Activated T-cell treated with anti-CD3 and anti-CD28 coated beads for 24 hours (primary cell): Measurements from ENCODE around the gene GAK.
"Not testable (repeated sequence)": the region's sequence is repeated elsewhere in the genome, so short reads cannot be mapped to it uniquely, and the experiment has no call there.

Experiments used
- DNase-seq: peaks from one replicate; pipeline ENCODE4 v3.0.0-alpha.2; 2020; ENCODE audit warnings: low read depth

The GAK gene

DNA sequence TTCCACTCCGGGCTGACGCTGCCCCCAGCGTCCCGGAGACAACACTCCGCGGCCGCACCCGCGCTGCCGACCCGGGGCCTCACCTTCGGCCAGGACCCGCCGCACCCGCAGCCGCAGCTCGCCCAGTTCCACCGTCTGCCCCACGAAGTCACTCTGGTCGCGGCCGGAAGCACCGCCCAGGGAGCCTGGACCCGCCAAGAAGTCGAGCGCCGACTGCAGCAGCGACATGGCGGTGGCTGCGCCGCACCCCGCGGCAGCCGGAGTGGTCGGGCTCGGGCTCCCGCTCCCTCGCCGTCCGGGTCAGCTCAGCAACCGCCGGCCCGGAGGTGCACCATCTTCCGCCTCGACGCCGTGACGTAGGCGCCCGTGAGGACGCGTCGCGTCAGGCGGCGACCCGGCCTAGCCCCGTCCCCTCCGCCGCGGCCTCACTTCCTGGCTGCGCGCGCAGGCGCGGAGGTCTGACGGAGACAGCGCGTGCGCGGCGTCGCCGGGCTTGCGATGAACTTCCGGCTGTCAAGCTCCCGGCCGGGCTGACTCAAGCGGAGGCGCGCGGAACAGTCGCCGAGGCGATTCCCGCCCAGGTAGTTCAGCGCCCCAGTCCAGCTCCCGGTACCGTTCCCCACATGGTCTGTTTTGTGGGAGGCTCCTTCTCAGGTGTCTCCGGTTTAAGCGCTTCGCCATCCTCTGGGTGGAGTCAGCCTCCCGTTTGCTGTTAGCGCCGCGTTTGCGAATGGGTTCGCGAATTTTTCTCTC is at the start of gene GAK, which contains the start of gene TMEM175:
Gene GAK, minus strand, starts transcription at position 357 of the 753 bp plus-strand sequence. Its CDS starts 129 bp downstream, at position 228.
Gene TMEM175, plus strand, starts transcription at position 501 of the 753 bp plus-strand sequence. CDS start 15,280 bp downstream, outside the sequence.
- peak; percentile 96 for DNase-seq

DNA sequence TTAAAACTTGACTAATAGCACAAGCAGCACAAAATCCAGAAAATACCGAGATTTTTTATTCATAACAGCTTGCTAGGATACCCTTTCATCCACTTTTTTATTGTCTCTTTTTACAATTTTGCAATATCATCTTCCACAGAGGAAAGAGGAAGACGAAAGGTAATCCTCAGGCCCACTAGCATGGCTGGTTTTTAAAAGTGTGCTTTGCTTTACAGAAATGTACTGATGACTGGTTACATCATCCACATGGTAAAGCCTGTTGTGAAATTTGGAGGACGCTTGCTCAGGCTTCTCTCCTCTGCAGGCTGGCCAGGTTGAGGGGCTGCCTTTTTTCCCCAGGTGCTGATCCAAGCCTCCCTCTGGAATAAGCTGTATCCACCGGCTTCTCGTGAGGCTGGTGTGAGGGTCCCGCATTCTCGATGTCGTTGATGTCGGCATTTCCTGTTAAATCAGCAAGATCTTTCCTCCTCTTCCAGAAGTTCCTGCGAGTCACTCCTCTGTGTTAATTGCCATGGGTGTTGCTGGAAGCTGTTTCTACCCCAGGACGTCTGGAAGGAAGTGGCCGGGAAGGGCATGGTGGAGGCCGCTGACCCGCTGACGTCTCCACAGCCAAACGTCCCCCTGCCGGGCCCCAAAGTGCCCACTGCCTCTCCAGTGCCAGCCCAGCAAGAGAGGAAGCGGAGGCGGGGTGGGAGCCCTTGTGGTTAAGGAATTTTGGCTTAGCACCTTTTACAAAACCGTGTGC is 47.0 kb upstream of the GAK start:
- no peak for DNase-seq

GRCh38 chr4:976016-976415 is 43.9 kb upstream of the GAK start:
- DNase-seq, result not testable (repeated sequence)

DNA sequence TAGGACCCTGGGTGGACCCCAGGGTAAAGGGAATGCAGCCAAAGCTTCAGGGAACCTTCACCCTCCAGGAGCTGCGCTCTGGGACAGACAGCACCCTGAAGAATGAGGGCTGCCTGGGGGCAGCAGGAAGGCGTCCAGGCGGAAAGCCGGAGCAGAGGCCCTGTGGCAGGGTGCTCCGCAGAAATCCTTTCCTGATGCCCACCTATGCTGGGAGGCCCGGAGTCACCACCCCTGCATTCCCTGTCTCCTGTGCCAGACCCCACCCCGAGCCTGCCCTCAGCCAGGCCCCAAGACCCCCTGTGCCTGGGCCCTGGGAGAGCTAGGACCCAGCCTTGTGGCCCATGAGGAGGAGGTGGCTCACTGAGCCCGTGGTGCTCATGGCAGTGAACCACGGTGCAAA is 42.6 kb upstream of the GAK start:
- DNase-seq, result no peak

- DNase-seq, result peak; percentile 82
Observed at GRCh38 chr4:973431-974397, 41.6 kb upstream of the GAK start, which contains the start of gene DGKQ. DGKQ (minus strand) TSS chr4:973569; CDS start chr4:973482, 87 bp downstream.

DNA sequence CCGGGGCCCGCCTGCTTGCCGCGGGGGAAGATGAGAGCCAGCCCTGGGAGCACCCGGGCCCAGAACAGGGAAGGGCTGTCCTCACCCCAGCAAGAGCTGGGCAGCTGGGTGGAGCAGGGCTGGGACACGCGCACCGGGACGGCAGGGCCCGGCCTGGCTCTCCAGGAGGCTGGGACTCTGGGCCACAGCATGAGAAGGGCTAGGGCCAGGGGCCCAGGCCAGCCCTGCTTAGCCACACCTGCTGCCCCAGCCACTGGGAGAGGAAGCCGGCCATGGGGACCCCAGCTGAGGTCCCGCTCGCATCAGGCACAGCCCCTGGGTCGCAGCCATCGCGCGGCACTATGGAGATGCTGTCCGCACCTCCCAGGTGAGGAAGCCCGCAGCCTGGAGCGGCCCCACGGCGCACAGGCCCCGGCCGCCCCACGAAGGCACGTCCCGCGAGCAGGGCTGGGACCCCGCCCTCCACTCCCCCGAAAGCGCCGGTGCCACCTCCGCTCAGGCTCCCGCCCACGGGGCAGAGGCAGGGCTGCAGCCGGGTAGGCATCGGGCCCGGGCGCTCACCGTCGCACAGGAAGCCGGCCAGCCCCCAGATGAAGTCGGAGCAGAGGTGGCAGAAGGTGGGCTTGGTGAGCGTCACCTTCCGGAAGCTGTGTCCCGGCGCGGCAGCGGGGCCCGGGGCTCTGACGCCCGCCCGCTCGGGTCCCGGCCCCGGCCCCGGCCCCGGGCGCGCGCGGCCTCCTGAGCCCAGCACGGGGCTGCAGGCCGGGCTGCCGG is 40.7 kb upstream of the GAK start:
- peak; percentile 32 for DNase-seq

DNA sequence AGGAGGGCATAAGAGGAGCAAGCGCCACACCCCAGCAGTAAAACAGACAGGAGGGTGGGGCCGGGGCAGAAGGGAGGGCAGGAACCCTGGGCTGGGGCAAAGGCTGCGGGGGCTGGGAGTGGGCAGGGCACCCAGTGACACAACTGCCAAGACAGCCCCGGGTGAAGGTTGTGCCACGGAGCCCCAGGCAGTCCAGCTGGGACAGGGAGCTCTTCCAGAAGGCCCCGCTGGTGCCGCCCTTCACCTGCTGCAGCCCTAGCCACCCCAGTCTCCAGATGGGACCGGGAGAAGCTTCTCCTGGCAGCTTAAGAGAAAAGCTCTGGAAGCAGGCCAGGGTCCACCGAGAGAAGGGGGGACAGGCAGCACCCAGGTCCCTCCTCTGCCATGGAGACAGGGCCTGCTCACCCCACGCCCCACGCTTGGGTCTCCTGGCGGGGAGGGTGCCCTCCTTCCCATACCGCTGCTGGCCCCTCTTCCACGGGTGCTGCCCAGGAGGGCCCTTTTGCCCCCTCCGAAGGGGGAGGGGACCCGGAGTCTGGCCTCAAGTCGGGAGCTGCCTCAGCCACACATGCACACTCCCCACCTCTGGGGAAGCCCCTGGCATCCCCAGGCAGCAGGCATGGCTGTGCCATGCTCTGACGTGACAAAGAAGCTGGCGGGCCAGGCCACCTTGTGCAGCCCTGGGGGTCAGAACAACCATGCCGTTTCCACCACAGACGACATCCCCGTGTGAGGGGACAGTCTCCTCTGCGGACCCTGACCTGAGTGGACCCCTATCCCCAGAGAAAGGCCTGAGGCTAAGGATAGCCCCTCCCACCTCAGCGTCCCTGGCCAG is 39.8 kb upstream of the GAK start:
- DNase-seq, result no peak

- no peak for DNase-seq
Observed at GRCh38 chr4:970854-971520, 38.9 kb upstream of the GAK start.

DNA sequence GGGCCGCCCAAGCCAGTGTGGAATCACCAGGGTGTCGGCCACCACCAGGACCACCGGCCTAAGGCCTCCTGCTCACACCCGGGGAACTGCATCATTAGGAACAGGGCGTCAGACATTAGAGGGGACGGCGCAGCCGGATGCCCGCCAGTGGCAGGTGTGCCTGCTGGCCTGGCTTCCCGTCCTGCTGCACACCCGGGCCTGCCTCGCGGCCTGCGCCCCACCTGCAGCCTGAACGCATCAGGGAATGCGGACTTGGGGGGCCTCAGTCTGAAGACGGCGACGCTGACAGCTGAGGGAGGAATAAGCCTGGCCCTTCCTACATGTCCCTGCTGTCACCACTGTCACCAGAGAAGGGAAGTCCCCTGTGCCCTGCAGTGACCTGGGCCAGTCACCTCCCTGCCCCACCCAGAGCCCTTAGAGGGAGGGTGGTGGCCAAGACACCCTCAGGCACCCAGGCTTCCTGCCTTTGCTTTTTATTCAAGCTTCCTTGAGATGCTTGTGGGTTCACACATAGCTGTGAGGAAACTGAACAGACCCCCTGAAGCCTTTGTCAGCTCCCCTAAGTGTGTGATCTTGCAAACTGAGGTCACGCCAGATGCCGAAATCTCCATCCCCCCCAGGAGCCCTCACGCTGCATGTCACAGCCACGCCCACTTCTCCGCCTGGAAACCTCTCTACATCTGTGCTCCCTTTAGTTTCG is 38.1 kb upstream of the GAK start:
- DNase-seq, result no peak

GRCh38 chr4:968621-969394 is 36.7 kb upstream of the GAK start:
- DNase-seq, result no peak

- DNase-seq, result no peak
Observed at GRCh38 chr4:968221-968620, 36.1 kb upstream of the GAK start.

DNA sequence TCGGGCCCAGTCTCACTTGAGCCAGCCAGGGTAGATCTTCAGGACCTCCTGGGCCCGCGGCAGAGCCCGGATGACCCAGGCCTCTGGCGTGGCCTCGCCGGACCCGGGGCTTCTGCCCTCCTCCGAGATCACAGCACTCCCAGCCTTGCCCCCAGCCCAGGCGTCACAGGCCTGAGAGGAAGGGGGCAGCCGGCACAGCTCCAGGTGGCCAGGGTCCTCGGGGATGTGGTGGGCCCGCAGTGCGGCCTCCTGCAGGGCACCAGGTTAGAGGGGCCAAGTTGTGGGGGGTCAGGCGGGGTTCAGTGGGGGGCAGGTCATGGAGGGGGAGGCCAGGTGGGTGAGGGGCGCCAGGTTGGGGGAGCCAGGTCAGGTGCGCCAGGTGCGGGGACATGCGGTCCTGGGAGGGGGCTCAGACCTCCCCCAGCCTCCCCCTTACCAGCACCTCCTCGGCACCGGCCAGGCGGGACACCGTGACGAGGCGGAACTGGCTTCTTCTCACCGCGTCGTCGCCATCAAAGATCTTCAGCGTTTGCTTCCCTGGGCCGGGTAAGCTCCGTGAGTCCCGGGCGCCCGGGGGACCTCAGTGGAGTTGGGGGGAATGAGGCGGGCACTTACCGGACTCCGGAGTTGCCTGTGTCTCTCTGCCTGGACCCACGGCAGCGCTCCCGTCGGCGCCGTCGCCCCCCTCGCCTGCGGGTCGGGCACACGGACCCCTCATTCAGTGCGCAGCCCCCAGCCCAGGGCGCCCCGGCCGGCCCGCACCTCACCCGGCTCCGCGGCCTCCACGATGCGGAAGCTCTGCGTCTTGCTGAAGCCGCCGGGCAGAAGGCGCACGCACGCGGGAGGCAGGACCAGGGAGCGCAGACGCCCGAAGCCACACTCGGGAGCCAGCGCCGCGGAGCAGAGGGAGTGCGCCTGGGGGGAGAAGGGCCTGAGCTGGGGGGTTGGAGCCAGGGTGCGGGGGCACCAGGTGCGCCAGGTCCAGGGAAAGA is 35.3 kb upstream of the GAK start:
- no peak for DNase-seq

DNA sequence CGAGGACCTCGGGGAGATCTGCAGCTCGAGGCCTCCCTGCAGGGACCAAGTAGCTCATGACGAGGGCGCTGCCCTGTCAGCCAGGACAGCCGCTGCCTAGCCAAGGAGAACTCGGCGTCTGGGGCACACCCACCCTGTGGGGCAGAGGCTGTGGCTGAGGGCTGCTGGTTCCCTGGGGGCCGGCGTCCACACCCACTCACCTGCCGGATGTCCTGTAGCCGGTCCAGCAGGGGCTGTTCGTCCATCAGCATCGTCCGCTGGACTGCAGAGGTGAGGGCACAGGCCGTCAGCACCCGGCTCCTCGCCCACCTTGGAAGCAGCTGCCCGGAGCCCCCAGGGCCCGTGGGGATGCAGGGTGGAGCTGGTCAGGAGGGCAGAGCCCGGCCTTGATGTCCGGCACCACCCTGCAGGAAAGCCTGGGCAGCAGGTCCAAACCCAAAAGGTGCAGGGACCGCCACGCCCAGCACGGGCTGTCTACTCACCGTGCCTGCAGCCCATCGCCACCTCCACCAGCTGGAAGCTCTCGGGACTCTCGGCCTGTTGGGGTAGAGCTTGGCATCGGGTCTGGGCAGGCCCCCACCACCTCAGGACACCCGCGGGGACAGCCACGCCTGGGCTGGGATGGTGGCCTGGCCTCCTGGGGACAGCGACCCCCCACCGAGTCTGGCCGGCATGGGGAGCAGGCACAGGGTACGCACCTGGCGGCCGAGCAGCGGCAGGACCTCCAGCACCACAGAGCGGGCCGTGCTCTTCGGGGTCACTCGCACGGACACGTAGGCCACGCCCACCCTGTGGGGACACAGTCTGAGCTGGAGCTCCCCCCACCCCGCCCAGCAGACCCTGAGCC is 34.4 kb upstream of the GAK start:
- no peak for DNase-seq

- no peak for DNase-seq
Observed at GRCh38 chr4:965766-966134, 33.6 kb upstream of the GAK start.

- DNase-seq, result no peak
Observed at GRCh38 chr4:965048-965765, 33.1 kb upstream of the GAK start.
